ENCODE data around the gene APRT. TPM values are rescaled to one million over a fixed set of nuclear protein-coding genes. Genes with fewer than 3 reads are reported as not detected.
A peak's percentile ranks its signal among the peaks of the same experiment; 100 is the strongest.

Gene APRT
- polyA plus RNA-seq (2012; ENCODE audit: insufficient read depth, insufficient read length), result 328 TPM

DNA sequence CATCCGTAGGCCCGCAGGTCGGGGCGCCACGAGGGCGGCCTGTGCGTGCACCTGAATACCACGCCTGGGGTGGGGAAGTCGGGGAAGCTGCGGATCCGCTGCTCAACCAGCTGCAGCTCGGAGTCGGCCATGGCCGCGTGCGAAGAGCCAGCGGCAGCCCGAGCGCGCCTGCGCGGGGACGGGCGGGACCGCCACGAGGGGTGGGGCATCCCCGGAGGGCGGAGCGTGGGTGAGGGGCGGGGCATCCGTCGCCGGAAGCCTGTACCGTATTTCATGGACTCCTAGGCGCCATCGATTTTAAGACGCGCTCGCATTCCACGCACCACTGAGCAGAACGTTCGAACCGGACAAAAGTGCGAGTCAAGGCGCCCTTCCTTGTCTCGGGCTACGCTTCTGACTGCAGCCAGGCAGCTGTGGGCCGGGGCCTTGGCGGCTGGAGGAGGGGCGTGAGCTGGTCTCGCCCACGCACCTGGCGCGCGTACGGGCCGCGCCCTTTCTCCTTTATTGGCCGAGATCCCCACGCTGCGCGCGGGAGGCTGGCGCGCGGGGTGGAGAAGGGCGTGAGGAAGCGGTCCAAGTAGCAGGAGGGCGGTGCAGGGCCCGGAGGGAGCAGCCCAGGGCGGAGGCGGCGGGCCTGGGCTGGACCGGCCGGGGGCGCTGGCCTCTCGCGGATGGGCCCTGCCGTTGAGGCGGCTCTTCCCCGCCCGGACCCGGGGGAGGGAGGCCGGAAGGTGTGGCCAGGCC, at the start of gene APRT:
Gene APRT (minus strand): TSS at position 160 of the 744 bp plus-strand sequence. CDS start 29 bp downstream, at position 131.
- H3K4me3 ChIP-seq (ENCODE audit: low read length), result peak within 1 kb of the TSS; percentile 85
- DNase-seq (ENCODE audit: low read depth, low spot score), result peak; percentile 82

- H3K4me3 ChIP-seq (ENCODE audit: low read length), result no peak overlapping the region
- no peak for DNase-seq (ENCODE audit: low read depth, low spot score)
Observed at GRCh38 chr16:88861359-88861758, 49.6 kb upstream of the APRT start.

GRCh38 chr16:88859381-88860091, 47.8 kb upstream of the APRT start:
- no peak overlapping the region for H3K4me3 ChIP-seq (ENCODE audit: low read length)

GRCh38 chr16:88857728-88858339, 46.1 kb upstream of the APRT start:
- peak overlapping the region; percentile 95 for H3K4me3 ChIP-seq (ENCODE audit: low read length)
- peak; percentile 62 for DNase-seq (ENCODE audit: low read depth, low spot score)

More at GRCh38 chr16:88859381-88860091, 47.8 kb upstream of the APRT start:
- no peak for DNase-seq (ENCODE audit: low read depth, low spot score)

GRCh38 chr16:88856828-88857727, 45.4 kb upstream of the APRT start, which contains the start of the genes GALNS and TRAPPC2L:
TSS of gene GALNS (minus strand) at chr16:88856947. CDS start at chr16:88856877, 70 bp downstream.
TSS of gene TRAPPC2L (plus strand) at chr16:88857127. CDS start at chr16:88857151, 24 bp downstream.
- peak; percentile 85 for DNase-seq (ENCODE audit: low read depth, low spot score)
- H3K4me3 ChIP-seq (ENCODE audit: low read length), result peak within 1 kb of the TSS; percentile 95

DNA sequence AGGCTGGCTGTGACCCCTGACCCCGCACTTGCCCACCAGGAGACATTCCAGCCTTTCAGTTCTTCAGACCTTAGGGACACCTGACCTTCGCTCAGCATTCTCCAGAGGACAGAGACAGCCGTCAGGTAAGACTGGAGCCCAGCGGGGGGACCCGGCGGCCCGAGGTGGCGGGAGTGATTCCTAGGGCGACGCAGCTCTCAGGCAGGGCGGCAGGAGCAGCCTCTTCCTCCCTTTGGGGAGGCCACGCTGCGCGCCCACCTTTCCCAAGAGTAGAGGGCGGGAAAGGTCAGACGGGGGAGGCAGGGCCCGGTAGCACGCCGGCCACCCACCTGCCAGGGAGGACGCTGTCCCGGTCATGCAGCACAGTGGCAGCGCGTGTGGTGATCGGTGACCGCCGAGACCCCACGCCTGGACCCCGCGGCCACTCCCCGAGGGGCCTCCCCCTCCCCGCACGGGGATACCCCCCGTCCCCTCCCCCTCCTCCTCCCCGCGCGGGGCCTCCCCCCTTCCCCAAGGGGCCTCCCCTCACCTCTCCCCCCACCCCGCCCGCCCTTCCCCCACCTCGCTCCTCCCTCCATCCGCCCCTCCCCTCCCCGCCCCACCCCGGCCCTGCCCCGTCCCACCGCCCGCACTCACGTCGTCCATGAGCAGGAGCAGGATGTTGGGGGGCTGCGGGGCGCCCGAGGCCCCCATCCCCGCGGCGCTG, 44.5 kb upstream of the APRT start:
- no peak for DNase-seq (ENCODE audit: low read depth, low spot score)
- H3K4me3 ChIP-seq (ENCODE audit: low read length), result peak overlapping the region; percentile 95

- DNase-seq (ENCODE audit: low read depth, low spot score), result no peak
- H3K4me3 ChIP-seq (ENCODE audit: low read length), result no peak overlapping the region
Observed at GRCh38 chr16:88855736-88856121, 44.0 kb upstream of the APRT start.

- no peak overlapping the region for H3K4me3 ChIP-seq (ENCODE audit: low read length)
- no peak for DNase-seq (ENCODE audit: low read depth, low spot score)
Observed at GRCh38 chr16:88855176-88855575, 43.4 kb upstream of the APRT start.

DNA sequence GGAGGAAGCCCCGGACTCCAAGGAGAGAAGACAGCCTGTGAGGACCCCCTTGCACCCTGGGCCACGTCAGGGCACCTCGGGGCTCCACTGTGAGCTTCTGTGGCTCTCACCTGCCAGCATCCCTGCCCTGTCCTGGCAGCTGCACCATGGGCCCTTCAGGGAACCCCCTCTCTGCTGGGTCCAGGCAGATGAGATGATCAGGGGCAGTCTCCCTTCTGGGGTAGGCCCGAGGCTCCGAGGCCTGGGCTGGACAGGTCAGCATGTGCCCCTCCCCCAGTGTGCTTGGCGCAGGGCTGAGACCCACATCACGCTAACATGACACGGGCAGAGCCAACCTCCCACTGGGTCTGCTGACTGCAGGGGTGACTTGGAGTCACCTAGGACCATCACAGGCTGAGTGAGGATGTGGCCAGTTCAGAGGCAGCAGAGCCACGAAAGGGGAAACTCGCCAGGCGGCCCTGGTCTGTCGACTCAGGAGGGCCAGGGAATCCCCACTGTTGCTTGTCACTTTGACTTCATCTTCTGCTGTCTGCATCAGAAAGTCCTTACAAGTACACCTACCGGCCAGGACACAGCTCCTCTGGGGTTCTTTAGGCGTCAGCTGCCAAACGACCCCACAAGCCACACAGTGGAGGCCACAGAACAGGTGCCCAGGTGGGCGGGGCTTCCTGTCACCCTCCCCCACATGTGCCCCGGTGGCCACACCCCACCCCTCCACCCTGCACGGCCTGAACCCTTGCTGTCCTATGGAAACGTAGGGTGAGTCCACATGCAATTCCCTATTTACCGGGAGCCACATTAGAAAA, 42.8 kb upstream of the APRT start:
- no peak overlapping the region for H3K4me3 ChIP-seq (ENCODE audit: low read length)
- DNase-seq (ENCODE audit: low read depth, low spot score), result peak; percentile 41

DNA sequence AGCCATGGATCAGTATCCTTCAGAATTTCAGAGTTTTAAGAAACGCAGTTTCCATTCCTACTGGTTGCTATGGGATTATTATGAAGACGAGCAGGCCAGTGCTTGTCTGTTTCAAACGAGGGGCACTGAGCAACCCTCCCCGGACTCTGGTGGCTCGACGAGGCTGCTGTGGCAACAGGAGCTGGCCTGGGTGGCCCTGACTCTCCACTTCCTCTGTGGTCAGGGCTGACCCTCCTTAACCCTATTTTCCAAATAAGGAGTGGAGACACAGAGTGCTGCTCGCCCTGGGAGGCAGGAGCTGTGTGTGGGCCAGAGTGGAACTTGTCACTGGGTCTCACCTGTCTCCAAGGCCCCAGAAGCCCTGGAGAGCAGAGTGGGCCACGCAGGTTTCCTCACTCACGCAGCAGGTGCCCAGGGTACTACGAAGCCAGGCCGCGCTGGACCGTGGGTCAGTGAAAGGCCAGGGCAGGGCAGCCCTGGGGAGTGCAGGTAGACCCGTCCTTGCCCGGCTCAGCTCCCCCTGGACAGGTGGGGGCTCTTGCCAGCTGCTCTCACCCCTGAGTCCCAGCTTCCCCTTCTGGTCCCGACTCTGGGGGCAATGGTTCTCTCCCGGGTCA, 41.7 kb upstream of the APRT start:
- no peak overlapping the region for H3K4me3 ChIP-seq (ENCODE audit: low read length)
- no peak for DNase-seq (ENCODE audit: low read depth, low spot score)

- H3K4me3 ChIP-seq (ENCODE audit: low read length), result no peak overlapping the region
- no peak for DNase-seq (ENCODE audit: low read depth, low spot score)
Observed at GRCh38 chr16:88851616-88852015, 39.9 kb upstream of the APRT start.

DNA sequence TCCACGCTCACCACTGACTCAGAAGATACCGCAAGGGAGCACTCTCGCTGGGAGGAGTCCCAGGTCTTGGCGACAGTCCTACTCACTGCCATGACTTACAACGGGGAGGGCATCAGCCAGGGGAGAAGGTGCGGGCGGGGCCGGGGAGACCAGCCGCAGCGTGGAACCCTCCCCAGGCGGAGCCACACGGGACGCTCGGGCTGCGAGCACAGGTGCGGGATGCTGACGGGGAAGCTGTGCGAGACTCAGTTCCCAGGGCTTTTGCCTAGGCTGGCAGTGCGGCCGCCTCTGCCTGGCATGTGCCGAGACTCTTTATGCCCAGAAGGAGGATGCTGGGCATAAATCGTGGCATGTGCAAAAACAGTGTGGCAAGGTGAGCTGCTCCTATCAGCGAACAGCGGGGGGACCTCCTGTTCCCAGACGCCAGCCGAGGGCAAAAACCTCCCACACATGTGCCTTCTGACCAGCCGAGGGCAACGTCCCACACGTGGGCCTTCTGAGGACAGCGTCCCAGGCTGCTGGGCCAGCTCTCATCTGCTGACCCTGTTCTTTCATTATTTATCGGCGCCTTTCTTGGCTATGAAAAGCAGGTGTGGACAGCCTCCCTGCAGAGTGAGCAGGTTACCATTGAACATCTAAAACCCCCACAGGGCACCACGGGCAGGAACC, 38.9 kb upstream of the APRT start:
- H3K4me3 ChIP-seq (ENCODE audit: low read length), result no peak overlapping the region
- no peak for DNase-seq (ENCODE audit: low read depth, low spot score)

DNA sequence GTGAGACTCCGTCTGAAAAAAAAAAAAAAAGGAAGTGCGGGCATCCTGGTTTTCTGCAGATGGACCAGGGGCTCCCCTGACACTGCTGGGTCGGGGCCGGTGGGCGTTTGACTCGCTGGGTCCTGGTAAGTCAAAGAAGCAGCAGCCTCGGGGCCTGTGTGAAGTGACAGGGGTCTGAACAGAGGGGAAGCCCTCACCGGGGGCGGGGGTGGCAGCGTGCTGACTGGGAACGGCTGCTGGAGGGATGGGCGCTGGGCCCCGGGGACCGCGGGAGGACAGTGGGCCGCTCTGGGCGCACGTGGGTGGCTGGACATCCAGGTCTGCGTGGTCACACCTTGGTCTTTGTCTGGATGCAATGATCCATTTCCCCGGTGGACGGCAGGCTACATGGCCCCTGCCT, 36.8 kb upstream of the APRT start:
- no peak for DNase-seq (ENCODE audit: low read depth, low spot score)
- H3K4me3 ChIP-seq (ENCODE audit: low read length), result no peak overlapping the region

DNA sequence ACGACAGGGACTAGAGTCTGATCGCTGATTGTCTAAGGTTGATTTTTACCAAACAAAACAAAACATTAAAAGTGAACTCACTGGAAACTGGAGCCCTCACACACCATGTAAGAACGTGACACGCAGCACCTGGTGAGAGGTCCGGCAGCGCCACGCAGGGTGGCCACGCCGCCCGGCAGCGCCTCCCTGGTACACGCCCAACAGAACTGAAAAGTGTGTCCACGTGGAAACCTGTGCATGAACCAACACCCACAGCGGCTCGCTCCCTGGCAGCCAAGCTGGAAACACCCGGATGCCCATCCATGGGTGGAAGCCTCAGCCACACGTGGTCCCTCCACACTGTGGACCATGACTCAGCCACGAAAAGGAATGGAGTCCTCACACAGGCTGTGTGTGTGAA, 35.9 kb upstream of the APRT start:
- H3K4me3 ChIP-seq (ENCODE audit: low read length), result no peak overlapping the region
- DNase-seq (ENCODE audit: low read depth, low spot score), result no peak

DNA sequence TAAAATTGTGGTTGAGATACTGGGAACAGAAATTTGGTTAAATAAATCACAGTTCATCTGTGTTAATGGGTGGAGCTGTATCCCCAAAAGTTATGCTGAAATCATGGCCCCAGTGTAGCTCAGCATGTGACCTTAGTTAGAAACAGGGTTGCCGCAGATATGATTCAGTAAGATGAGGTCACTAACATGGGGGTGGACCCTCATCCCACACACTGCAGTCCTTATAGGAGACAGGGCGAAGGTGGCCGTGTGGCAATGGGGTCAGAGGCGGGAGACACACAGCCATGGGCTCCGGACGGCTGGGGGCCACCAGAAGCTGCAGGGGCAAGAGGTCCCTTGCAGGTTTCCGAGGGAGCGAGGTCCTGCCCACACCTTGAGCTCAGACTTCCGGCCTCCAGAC, 34.4 kb upstream of the APRT start:
- DNase-seq (ENCODE audit: low read depth, low spot score), result no peak
- no peak overlapping the region for H3K4me3 ChIP-seq (ENCODE audit: low read length)

DNA sequence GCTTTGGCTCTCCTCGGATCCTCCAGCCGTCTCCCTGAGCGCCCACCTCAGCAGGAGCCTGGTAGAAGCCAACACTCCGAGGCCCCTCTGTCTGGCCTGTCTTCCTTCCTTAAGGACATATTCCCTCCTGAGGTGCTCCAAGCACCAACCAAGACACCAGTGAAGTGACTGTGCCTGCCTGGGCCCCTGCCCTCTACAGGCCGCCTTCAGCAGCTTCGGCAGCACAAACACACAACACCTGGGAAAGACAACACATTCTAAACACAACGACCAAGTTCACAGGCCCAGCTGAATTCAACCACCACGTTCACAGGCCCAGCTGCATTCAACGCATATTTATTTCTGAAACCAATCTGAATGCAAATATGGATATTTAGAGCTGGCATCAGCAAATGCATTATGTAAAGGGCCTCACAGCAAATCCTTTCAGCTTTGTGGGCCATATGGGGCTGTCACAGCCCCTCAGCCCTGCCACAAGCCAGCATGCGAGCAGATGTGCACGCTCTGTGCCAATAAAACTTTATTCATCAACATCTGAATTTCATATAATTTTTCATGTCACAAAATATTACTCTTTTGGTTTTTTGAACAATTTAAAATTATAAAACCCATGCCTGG, 32.8 kb upstream of the APRT start:
- DNase-seq (ENCODE audit: low read depth, low spot score), result no peak

More for the DNA sequence above, 32.8 kb upstream of the APRT start:
- H3K4me3 ChIP-seq (ENCODE audit: low read length), result no peak overlapping the region
